NCI-H1048 (cell line): ENCODE measurements around the gene TICRR.

ENCODE experiments used
- DNase-seq: peaks from one replicate; lab custom pipeline; 2025; lab: John Stamatoyannopoulos, UW

The TICRR gene

DNA sequence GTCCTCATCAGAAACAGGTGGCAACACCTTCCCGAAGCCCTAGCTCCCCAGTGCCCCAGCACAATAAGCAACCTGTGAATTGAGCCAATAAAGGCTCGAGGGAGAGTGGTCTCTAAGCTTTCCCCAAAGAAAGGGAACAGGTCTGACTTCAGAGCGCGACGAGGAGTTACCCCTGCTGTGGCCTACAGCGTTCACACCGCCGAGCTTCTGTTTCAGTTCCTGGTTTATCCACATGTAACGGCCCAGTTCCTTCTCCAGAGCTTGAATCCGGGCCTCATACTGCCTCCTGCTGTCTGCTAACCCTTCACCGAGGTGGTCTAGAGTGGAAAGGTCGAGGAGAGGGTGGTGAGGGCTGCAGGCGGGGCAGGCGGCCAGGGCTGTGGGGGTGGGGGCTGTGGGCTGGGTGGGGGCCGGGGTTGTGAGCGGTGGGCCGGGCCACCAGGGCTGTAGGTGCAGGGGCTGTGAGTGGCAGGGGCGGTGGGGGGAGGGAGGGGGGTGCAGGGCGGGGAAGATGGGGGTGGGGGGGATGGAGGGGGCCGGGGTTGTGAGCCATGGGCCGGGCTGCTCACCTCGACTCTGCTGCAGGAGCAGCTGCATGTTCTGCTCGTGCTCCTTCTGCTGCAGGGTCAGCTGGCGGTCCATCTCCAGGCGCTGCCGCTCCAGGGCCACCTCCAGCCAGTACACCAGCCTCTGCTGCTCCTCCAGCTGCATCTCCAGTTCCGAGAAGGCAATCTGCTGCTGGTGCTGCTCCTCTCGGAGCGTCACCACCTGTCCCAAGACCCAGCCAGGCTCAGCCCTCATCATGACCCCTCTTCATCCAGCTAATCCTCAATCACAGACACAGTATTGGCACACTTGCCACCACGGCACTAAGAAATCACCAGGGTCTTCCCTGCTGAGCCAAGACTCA, 53.8 kb downstream of the TICRR start:
- no peak for DNase-seq

GRCh38 chr15:89629829-89630228, 54.6 kb downstream of the TICRR start:
- no peak for DNase-seq

DNA sequence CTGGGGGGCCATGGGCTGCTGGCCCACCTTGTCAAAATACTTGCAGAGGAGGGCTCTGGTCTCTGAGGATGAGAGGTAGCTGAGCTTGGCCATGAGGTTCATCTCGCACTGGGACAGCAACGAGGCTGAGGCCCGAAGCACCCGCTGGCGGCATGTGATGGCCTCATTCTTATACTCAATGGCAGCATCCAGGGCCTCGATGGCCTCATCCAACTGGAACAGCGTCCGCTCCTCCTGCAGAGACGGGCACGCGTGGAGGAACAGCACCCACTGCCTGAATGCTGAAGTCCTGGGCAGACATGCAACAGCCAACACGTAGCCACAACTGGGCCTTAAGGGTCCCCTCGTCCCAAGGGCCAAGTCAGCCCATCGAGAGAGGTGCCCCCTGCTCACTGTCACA, 55.0 kb downstream of the TICRR start:
- no peak for DNase-seq

DNA sequence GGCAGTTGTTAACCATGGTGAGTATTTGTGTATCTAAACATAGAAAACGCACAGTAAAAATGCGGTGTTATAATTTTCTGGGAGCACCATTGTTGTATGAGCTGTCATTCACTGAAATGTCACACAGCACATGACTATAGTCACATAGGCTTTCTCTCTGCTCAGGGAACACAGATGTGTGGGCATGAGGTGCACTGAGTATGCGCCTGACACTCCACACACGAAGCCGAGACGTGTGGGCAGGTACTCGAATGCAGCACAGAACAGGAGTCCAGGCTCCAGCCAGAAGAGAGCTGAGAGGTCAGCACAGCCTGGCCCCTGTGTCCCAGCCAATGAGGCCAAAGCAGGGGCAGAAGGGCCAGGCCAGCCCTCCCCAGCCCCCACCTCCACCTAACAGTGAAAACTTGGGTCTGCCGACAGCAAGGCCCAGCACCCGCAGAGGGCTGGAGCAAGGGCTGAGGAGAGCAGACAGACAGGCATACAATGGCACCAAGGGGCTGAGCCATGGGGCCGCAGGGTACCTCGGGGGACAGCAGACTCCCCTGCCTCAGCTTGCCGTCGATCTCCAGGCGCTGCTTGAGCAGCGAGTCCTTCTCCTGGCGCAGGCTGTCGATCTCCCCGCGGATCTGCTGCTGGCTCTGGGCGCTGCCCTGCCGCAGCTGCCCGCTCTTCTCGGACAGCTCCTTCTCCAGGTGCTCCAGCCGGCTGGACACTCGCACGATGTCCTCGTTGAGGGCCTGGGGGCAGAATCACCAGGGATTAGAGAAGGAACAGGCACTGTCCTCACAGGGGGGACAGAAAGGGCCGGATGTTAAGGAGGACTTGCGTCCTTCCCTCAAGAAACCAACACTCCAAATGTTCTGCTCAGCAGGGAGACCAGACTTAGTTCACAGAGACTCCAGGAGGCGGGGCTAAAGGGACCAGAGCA, 56.0 kb downstream of the TICRR start:
- no peak for DNase-seq

GRCh38 chr15:89631902-89632264, 56.6 kb downstream of the TICRR start:
- DNase-seq = no peak

- no peak for DNase-seq
Measured at GRCh38 chr15:89632563-89633430, 57.5 kb downstream of the TICRR start.

GRCh38 chr15:89633585-89633984, 58.3 kb downstream of the TICRR start:
- no peak for DNase-seq

DNA sequence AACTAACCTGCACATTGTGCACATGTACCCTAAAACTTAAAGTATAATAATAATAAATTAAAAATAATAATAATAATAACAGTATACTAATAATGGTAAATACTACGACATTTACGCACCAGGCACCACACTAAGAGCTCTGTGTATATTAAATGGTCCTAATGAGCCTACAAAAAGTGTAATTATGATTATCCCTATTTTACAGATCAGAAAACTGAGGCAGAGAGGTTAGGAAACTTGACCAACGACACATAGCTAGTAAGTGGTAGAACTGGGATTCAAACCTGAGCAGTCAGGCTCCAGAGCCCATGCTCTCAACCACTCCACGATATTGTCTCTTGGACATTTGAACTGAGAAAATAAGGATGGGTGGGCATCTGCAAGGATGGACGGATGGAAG, 65.0 kb downstream of the TICRR start:
- no peak for DNase-seq

GRCh38 chr15:89641053-89641452, 65.8 kb downstream of the TICRR start:
- DNase-seq = no peak

- DNase-seq = no peak
Measured at GRCh38 chr15:89642106-89642505, 66.8 kb downstream of the TICRR start.

GRCh38 chr15:89645680-89646079, 70.4 kb downstream of the TICRR start:
- no peak for DNase-seq

DNA sequence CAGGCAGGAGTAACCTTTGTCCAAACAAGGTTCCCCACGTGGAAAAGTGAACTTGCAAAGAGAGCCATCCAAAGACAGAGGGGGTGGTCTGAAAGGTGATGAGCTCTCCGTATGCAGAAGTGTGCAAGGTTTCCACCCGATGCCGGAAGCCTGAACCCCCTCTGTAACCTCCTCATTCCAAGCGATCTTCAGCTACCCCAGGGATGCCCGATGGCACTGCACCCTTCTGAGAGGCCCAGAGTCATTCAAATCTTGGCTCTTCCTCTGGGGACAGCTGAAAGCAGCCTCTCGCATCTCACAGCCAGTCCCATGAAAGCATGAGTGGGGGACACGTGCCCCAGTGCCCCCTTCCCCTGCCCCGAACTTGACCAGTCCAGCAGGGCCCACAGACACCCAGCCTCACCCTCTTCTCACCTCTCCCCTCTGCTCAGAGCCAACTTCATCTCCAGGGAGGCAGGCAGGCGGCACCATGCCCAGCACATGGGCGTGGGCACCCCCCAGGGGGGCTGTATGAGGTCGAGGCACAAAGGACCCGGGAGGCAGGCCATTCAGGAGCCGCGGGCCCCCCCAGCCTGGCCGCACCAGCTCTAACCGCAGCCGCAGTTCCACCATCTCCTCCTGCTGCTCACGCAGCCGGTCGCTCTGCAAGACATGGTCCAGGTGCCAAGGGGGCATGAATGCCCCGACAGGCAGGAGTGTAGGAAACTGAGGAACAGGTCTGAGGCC, 71.3 kb downstream of the TICRR start:
- DNase-seq = no peak

- no peak for DNase-seq
Measured at GRCh38 chr15:89647191-89647851, 72.1 kb downstream of the TICRR start.

DNA sequence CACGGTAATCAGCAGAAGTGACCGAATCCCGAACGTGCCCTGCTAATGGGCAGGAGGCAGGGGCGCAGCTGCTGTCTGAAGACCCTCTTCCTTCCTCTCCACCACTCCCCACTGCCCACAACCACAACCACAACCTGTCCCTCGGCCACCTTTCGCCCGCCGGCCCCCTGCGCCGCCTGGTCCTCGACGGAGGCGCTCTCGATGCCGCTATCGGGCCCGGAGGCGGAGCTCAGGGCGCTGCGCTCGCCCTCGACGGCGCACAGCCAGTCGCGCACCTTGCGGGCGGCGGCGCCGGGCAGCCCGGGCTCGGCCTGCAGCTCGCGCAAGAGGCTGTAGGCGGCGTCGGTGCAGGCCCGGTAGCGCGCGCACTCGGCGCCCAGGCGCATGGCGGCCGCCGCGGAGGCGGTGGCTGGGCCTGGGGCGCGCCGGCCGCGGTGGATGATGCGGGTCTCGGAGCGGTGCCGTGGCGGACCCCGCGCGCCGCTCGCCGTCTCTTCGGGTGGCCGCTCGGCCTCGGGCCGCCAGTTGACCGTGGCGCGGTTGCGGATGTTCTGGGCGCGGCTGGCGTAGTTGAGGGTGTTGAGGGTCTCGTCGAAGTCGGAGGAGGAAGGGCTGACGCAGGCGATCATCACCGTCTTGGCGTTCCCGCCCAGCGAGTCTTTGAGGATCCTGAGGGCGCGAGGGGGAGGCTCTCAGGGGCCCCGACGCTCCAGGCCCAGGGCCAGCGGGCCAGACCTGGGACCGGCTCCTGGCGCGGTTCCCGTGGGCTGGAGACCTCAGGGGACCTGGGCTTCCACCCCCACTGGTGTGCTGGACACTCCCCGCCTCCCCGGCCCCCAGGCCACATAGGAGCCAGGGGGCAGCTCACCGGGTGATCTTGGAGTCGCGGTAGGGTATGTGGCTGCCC, 73.1 kb downstream of the TICRR start:
- DNase-seq = no peak

- DNase-seq = no peak
Measured at GRCh38 chr15:89649013-89649625, 73.8 kb downstream of the TICRR start.

DNA sequence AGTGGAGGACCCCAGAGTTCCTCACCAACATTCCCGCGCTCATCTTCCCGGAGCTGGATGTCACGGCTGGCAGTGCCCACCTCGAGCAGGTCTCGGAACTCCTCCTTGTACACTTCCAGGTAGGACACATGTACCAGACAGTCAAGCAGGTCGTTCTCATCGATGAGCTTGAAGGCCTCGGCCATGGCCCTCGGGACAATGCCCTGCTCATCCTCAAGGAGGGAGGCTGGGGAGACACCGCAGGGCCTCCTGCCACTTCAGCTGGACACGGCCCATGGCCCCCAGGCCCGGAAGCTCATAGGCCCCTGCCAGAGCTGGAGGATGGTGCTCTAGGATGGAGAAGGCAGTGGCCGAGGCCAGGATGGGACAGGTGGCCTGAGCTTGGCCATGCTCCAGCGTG, 74.4 kb downstream of the TICRR start:
- DNase-seq = no peak

DNA sequence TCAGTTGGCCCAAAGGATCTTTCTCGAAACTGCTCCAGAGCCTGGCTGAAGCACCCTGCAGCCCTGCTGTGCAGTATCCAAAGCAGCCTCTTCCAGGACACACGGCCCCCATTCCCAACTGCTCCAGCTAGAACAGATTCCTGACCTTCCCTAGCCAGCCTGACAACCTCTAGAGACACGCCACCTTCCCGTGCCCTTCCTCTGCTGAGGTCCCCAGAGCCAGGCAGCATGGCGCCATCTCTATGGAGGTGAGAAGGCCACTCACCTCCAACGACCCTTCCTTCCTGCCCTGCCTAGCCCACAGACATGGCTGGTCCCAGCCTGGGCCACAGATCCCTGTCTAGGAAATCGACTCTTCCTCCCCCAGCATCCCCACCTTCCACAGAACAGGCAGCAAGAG, 76.9 kb downstream of the TICRR start:
- DNase-seq = no peak

DNA sequence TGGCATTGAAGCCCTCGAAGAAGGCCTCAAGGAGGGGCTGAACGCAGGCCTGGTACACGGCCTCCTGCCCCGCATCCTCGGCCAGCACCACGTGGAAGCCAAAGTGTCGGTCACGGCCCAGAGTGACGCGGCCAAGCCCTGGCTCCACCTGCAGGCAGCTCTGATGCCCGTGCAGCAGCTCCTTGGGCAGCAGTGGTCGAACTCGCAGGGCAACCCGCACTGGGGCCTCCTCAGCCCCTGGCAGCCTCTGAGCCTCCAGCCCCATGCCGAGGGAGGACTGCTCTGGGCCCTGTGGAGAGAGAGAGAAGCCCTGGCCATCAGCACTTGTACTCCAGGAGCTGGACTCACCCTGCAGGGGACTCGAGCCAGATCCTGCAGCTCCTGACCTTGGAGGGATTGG, 77.4 kb downstream of the TICRR start:
- DNase-seq = no peak

GRCh38 chr15:89653578-89653977, 78.3 kb downstream of the TICRR start:
- DNase-seq = no peak
